GM21423 (cell line): Measurements from ENCODE around the gene KCTD19.
"Not testable (repeated sequence)": the region's sequence is repeated elsewhere in the genome, so short reads cannot be mapped to it uniquely, and the experiment has no call there.

Experiments used
- ATAC-seq: cut with Tn5 transposase; IDR thresholded peaks from one replicate; pipeline ENCODE4 v1.9.1; 2021; ENCODE audit warnings: mild to moderate bottlenecking, moderate library complexity; ENCODE audit not compliant: unreplicated experiment

Gene KCTD19

DNA sequence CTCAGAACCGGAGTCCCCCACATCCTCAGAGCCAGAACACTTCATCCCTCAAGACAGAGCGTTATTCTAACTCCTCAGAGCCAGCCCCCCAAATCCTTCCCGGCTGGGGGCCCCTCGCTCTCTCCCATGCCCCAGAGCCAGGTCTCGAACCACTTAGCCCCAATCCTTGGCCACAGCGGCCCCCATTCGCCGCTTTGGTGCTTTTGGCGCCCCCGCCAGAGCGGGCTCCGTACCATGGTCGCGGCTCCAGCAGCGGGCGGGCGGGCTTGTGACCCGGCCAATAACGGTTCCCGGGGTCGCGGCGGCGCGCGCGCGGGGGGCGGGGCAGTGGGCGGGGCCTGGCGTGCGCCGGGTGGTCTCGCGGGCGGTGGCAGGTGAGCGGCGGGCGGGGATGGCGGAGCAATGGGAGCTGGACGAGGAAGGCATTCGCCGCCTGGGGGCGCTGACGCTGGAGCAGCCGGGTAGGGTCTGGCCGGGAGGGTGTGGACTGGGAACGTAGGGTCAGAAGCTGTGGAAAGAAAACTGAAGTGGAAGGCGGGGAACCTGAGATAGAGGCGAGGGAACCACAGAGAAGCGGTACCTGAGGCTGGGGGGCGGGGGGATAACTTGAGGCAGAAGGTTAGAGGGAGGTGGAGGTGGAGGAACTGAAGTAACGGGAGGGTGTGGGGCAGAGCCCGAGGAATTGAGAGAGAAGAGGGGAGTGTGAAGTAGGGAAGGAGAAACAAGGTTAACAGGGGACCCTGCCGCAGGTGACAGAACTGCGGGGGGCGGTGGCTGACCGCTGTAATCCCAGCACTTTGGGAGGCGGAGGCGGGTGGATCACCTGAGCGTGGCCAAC is at the start of gene KCTD19, which contains the start of gene LRRC36:
Gene KCTD19, minus strand, starts transcription at position 270 of the 838 bp plus-strand sequence. Its CDS starts 34 bp downstream, at position 236.
Gene LRRC36, plus strand, starts transcription at position 344 of the 838 bp plus-strand sequence. Its CDS starts 48 bp downstream, at position 392.
- no peak for ATAC-seq

GRCh38 chr16:67376012-67376411 is 49.5 kb upstream of the KCTD19 start:
- ATAC-seq: not testable (repeated sequence)

DNA sequence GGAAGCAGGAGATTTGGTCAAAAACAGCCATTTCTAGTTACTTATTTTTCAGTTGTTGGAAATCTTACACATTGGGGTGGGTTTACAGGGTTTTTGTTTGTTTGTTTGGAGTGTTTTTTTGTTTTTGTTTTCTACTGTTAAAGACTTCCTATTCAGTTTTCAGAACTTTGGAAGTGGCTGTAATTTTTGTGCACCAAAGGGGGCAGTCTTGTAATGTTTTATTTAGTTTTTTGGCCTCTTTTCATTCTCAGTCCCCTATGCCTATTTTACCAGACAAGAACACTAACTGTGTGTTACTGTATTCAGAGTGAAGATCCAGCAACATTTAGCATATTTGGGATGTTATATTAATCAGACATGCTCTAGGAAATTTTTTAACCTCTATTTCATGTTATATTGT is 46.1 kb upstream of the KCTD19 start:
- ATAC-seq: no peak

- no peak for ATAC-seq
These were observed 44.1 kb upstream of the KCTD19 start for GRCh38 chr16:67370661-67371060.

DNA sequence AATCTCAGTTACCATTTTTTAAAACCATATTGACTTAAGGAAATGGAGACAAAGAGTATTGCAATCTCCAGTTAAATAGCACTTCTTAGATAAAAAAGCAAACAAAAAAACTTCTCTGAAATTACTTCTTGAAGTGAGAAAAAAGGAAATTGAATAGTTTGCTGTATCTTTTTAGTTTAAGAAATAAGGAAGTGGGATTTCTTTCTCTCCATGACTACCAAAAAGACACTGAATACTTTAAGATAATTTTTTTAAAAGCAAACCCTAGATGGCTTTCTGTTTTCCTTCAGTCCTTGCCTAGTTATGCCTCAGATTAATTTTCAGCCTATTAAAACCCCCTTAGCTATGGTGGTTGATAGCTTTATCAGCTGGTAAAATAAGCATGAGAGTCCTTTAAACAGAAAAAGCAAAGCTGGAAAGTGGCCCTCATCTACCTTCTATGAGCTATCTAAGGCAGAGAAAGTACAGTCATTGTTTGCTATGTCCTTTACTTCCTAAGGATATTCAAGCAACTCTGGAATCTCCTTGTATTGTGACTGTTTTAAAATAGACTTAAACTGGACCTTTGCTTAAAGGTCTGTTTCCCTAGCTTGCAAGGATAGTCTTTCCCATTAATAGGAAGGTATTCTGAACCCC is 38.2 kb upstream of the KCTD19 start:
- no peak for ATAC-seq

GRCh38 chr16:67361038-67361437 is 34.5 kb upstream of the KCTD19 start:
- ATAC-seq: no peak

GRCh38 chr16:67359540-67360269 is 33.2 kb upstream of the KCTD19 start:
- ATAC-seq: not testable (repeated sequence)

DNA sequence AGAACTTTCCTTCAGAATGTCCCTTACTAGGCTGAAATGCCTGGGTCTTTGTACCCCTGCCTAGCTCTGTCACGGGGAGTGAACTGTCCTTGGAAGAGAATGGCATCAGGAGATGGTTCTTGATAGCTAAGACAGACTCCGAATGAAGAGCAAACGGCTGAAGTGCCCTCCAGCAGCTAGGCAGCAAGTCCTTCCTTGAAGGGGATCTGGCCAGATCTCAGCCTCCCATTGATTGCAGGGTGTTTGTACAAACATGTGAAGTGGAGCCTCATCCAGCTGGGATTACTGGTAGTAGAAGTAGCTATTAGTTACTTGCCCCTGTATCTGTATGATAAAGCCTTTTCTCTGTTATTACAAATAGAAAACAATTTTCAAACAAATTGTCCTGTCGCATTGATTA is 31.0 kb upstream of the KCTD19 start:
- ATAC-seq: no peak

DNA sequence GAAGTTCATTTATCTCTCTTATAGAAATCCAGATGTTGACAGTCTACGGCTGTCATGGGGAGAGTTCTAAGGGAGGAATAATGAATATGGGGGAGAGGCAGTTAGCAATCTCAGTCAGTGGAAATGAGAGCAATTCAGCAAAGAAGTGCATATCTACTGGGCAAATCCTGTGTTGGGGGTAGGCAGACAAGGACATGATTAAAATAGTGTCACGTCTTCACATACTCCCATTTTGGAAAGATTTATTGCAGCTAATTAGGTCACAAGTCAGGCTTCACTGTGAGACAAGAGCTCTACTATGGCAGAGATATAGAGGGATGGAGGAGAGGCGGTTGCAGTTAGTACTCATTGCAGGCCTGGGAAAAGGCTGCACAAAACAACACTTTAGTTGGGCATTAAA is 29.9 kb upstream of the KCTD19 start:
- no peak for ATAC-seq

DNA sequence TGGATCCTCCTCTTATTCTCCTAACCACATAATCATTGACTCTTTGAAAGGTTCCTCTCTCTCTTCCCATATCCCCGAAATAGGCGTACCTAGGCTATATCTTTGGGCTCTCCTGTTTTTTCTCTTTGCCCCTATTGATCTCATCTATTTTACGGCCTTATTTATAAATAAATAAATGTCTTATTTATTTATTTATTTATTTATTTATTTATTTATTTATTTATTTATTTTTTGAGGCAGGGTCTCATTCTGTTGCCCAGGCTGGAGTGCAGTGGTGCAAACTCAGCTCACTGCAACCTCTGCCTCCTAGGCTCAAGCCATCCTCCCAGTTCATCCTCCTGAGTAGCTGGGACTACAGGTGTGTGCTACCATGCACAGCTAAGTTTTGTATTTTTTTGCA is 25.9 kb upstream of the KCTD19 start:
- not testable (repeated sequence) for ATAC-seq

DNA sequence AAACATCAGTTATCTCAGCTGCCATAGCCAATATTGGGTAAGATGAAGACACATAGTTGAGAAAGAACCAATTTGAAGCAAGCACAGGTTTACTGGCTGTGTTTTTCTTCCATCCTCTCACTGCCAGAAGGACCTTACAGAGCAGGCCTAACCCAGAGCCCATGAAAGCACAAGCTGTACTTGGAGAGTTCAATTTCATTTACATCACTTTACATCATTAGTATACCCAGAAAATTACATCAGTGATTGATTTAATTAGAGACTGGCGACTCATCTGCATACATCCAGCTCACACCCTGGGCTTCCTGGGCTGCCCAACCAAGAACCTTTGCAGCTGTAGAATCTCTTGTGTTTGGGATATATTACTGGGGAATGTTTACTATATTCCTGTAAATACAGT is 23.8 kb upstream of the KCTD19 start:
- ATAC-seq: no peak

DNA sequence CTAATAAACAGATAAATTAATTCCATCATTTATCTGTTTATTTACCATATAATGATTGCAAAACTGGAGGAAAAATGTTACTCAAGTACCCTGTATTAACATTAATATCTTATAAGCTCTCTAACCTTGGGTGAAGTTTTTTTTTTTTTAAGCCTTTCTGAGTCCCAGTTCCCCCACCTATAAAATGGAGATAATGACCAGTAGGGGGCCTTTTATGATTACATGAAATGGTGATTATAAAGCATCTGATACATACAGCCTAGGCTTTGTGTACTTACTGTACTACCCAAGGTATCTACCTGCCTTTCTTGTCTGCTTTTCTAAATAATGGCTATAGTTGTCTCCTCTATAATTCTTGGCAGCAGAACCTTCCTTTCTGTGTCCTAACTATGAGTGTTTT is 22.6 kb upstream of the KCTD19 start:
- no peak for ATAC-seq

DNA sequence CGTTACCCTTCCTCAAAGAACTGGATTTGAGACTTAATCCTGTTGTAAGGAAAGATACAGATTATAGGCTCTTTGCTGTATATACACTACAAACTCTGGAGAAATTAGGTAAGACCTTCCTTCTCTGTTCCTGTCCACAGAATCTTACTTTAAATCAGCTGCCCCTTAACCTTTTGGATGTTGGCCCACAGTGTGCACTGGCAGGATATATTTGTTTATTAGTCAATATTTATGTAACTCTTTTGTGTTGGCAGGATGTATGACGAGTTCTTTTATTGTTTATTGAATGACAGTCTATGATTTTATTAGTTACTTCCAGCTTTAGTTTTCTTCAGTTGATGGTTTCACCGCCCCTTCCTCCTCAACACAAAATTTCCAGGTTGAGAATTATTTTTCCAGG is 19.8 kb upstream of the KCTD19 start:
- ATAC-seq: no peak

DNA sequence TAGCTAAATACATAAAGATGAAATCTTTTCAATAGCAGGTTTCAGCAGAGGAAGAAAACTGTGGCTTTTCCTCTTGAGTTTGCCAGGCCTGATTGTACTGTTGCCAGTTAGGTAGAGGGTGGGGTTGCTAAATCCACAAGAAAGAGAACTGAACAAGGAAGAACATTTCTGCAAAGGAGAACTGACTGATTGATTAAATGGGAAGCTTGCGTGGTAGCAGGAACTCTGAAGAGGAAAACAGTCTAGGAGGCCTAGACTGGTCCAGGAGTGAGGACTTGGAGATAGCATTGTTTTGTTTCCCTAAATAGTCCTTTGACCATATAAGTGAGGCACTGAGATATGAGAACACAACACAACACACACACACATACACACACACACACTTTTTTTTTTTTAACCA is 18.9 kb upstream of the KCTD19 start:
- ATAC-seq: no peak

DNA sequence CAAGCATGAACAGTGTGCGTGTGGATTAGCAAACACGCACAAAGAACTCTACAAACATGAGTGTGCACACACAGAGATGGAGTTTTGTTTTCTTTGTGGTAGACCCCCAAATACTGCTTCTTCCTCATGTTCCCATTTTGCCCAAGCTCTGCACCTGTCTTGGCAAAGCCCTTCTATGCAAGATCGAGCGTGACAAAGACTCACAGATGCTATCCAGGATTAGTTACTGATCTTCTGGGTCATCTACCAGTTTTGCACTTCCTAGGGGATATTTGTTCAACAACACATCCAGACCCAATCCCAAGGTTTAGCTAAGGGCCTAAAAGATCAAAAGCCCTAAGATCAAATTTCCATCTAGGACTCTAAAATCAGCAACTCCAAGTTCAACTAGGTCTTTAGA is 16.1 kb upstream of the KCTD19 start:
- ATAC-seq: no peak

GRCh38 chr16:67341250-67341649 is 14.7 kb upstream of the KCTD19 start:
- ATAC-seq: no peak

GRCh38 chr16:67339453-67339852 is 12.9 kb upstream of the KCTD19 start:
- ATAC-seq: no peak

DNA sequence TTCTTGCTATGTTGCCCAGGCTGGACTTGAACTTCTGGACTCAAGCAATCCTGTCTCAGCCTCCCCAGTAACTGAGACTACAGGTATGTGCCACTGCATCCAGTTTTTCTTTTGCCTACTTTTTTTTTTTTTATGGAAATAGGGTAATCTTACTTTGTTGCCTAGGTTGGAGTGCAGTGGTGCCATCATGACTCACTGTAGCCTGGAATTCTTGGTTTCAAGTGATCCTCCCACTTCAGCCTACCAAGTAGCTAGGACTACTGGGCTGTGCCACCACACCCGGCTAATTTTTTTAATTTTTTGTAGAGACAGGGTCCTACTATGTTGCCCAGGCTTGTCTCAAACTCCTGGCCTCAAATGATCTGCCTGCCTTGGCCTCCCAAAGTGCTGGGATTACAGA is 10.1 kb upstream of the KCTD19 start:
- ATAC-seq: no peak

DNA sequence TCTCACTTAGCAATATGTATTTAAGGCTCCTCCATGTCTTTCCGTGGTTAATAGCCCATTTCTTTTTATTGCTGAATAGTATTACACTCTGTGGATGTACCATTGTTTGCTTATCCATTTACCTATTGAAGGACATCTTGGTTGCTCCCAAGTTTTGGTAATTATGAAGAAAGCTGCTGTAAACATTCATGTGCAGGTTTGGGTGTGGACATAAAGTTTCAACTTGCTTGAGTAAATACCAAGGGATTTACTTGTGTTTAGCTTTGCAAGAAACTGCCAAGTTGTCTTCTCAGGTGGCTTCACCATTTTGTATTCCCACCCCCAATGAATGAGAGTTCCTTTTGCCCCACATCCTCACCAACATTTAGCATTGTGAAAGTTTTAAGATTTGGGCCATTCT is 9.6 kb upstream of the KCTD19 start:
- ATAC-seq: no peak

DNA sequence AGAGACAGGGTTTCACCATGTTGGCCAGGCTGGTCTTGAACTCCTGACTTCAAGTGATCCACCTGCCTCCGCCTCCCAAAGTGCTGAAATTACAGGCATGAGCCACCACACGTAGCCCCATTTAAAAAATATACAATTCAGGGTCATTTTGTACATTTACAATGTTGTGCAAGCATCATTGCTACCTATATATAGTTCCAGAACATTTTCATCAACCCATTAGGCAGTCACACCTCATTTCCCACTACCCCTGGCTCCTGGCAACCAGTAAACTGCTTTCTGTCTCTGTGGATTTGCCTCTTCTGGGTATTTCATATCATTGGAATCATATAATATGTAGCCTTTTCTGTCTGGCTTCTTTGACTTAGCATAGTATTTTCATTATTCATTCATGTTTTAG is 6.8 kb upstream of the KCTD19 start:
- ATAC-seq: no peak

DNA sequence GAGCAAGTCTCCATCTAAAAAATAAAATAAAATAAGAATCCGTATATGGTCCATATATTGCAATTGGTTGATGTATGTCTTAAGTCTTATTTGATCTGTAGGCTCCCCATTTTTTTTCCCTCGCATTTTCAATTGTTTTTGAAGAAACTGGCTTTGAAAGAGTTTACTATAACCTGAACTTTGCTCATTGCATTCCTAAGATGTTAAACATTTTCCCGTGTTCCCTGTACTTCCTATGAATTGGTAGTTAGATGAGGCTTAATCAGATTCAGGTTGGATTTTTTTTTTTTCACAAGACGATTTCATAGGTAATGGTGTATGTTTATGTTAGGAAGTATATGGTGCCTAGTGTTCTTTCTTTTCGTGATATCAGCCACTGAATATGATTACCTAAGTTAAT is 3.4 kb upstream of the KCTD19 start:
- no peak for ATAC-seq

- no peak for ATAC-seq
These were observed 1.2 kb upstream of the KCTD19 start for GRCh38 chr16:67327743-67328142.
